GM12875 (cell line): ENCODE results near the gene LSAMP.

ENCODE experiments used
- H3K4me3 ChIP-seq: one replicate; pipeline ENCODE4 v1.5.1; 2011; ENCODE audit warnings: low read depth, low read length, control low read depth
- TF ChIP-seq, protein P1 (sequence below): IDR thresholded peaks from 2 replicates; pipeline ENCODE4 v1.5.1; 2011; ENCODE audit warnings: low read depth, mild to moderate bottlenecking, control low read depth, inconsistent platforms, low read length, moderate library complexity, borderline replicate concordance; ENCODE audit not compliant: insufficient read depth

Gene LSAMP

GRCh38 chr3:116470605-116471197 lies 25.4 kb upstream of the LSAMP start:
- TF ChIP-seq, protein P1, sequence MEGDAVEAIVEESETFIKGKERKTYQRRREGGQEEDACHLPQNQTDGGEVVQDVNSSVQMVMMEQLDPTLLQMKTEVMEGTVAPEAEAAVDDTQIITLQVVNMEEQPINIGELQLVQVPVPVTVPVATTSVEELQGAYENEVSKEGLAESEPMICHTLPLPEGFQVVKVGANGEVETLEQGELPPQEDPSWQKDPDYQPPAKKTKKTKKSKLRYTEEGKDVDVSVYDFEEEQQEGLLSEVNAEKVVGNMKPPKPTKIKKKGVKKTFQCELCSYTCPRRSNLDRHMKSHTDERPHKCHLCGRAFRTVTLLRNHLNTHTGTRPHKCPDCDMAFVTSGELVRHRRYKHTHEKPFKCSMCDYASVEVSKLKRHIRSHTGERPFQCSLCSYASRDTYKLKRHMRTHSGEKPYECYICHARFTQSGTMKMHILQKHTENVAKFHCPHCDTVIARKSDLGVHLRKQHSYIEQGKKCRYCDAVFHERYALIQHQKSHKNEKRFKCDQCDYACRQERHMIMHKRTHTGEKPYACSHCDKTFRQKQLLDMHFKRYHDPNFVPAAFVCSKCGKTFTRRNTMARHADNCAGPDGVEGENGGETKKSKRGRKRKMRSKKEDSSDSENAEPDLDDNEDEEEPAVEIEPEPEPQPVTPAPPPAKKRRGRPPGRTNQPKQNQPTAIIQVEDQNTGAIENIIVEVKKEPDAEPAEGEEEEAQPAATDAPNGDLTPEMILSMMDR, result no peak
- no peak overlapping the region for H3K4me3 ChIP-seq

DNA sequence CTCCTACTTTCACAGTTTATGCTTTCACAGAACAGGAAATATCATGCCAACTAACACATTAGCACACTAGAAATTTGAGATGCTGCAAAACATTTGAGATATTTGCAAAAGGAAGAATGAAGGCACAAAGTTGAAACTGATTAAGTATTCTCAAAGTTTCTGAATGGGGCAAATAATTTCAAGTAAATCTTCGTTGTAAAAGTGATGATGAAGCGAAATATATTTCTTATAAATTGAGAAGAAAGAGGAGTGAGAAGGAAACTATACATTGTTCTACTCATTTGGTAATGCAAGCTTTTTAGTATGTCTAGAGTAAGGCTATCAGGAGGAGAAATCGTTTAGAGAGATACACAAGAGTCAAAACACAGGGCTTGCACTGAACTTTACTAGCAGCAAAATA lies 24.3 kb upstream of the LSAMP start:
- no peak overlapping the region for H3K4me3 ChIP-seq
- TF ChIP-seq, protein P1, result no peak

DNA sequence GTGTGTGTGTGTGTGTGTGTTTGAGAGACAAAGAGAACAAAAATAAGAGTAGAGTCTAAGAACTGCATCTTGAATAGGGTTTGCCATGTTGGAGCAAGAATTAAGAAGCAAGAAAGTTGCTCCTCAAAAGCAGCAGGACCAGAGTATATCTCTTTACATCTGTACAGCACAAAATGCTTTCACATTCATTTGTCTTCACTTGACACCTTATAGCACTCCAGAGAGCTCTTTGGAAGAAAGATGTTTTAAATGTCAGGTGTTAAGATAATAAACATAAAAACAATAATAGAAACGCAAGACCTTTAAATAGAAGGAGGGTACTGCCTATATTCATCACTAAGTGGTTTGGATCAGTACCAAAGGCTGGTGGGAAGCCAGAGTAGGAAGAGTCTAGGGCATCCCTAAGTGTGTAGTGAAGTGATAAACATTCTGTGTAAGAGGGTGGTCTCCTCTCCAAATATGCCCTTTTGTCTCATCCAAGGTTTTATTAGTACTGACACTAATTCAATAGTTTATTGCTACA lies 19.1 kb upstream of the LSAMP start:
- no peak overlapping the region for H3K4me3 ChIP-seq
- TF ChIP-seq, protein P1, result no peak

DNA sequence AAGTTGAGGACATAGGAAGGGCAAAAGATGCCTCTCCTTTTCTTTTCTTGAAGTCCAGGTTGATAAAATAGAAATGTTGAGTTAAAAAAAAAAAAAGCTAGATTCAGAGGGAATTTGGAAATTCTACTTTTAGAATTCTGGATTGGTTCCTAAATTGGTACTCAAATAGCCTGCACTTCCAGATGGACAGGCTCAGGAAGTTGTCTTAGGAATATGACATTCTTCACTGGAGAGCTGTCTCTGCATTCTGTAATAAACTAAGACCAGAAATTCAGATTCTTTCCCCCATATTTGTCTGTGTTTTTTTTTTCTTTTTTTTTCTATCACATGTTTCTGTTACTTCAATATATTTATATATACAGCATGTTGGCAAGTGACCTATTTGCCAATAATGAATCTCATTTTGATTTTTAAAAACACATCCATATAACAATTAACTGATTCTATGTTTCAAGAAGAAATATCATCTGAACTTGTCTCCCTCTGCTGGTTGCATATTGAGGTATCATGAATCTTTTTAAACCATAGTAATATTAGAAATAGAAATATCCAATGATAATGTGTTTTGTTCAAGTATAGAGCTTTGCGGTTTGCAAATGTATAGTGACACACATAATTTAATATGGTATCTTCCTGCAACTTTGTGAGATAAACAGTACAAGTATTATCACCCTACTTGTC lies 8.5 kb upstream of the LSAMP start:
- TF ChIP-seq, protein P1, result no peak
- no peak overlapping the region for H3K4me3 ChIP-seq

- H3K4me3 ChIP-seq, result no peak overlapping the region
- TF ChIP-seq, protein P1, result no peak
Measured at GRCh38 chr3:116449546-116450350, 4.5 kb upstream of the LSAMP start.

- TF ChIP-seq, protein P1, result no peak
- no peak overlapping the region for H3K4me3 ChIP-seq
Measured at GRCh38 chr3:116445990-116446389, 703 bp upstream of the LSAMP start.
